Fibroblast of lung (primary cell): ENCODE results near the gene TEDC2.

ENCODE experiments used
- EZH2 ChIP-seq: IDR thresholded peaks from 2 replicates; pipeline ENCODE4 v1.5.1; 2012; ENCODE audit warnings: low read length, control low read depth, mild to moderate bottlenecking; ENCODE audit errors: missing control alignments
- TF ChIP-seq, protein P1 (sequence below), 2 donors: IDR thresholded peaks in 1 of 2; conservative IDR thresholded peaks in 1 of 2; 1 replicate in 1 of 2; 2 replicates in 1 of 2; pipeline ENCODE4 v1.5.1; 2011 to 2012; ENCODE audit warnings: low read length in 2 of 2, control low read depth in 1 of 2, inconsistent platforms in 1 of 2, low read depth in 1 of 2, mild to moderate bottlenecking in 1 of 2

DNA sequence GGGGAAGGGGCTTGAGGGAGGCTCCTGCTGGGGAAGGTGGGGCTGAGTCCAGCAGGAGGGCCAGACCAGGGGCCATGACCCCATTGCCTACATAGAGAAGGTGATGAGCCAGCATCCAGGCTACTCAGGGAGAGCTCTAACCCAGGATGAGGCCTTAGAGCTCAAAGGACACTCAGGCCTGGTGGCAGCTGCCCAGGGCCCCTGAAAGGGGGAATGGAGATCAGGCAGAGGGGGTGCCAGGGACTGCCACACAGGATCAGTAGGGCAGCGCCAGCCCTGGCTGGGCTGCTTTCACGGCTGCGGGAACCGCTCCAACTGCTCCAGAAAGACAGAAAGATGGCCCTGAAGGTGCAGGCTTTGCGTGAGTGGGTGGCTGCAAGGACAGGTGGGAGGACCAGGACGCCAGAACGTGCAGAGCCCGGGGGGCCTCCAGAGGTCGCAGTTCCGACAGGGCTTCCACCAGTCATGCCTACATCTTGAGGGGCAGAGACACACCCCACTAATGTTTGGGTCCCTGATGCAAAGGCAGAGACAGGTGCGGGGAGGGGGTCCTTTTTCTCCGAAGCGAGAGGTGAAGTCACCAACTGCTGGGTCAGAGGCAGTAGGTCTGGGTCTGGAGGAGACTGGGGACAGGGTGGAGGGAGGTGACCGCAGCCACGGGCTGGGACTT lies 53.0 kb downstream of the TEDC2 start:
- TF ChIP-seq EZH2 = no peak
- TF ChIP-seq, protein P1, sequence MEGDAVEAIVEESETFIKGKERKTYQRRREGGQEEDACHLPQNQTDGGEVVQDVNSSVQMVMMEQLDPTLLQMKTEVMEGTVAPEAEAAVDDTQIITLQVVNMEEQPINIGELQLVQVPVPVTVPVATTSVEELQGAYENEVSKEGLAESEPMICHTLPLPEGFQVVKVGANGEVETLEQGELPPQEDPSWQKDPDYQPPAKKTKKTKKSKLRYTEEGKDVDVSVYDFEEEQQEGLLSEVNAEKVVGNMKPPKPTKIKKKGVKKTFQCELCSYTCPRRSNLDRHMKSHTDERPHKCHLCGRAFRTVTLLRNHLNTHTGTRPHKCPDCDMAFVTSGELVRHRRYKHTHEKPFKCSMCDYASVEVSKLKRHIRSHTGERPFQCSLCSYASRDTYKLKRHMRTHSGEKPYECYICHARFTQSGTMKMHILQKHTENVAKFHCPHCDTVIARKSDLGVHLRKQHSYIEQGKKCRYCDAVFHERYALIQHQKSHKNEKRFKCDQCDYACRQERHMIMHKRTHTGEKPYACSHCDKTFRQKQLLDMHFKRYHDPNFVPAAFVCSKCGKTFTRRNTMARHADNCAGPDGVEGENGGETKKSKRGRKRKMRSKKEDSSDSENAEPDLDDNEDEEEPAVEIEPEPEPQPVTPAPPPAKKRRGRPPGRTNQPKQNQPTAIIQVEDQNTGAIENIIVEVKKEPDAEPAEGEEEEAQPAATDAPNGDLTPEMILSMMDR (conservative IDR thresholded peaks at IDR 0.05 in 1 of 2, IDR thresholded peaks at IDR 0.05 in 1 of 2; ENCODE audit: low read depth in 1 of 2, low read length in 2 of 2) = no peak
